Fibroblast of gingiva (primary cell): ENCODE measurements around the gene NCOA3.

Source experiments
- DNase-seq: peaks from one replicate; pipeline ENCODE4 v3.0.0-alpha.2; 2011; ENCODE audit warnings: low read depth

NCOA3 gene

GRCh38 chr20:47680804-47681529, 179.3 kb downstream of the NCOA3 start:
- DNase-seq = no peak

DNA sequence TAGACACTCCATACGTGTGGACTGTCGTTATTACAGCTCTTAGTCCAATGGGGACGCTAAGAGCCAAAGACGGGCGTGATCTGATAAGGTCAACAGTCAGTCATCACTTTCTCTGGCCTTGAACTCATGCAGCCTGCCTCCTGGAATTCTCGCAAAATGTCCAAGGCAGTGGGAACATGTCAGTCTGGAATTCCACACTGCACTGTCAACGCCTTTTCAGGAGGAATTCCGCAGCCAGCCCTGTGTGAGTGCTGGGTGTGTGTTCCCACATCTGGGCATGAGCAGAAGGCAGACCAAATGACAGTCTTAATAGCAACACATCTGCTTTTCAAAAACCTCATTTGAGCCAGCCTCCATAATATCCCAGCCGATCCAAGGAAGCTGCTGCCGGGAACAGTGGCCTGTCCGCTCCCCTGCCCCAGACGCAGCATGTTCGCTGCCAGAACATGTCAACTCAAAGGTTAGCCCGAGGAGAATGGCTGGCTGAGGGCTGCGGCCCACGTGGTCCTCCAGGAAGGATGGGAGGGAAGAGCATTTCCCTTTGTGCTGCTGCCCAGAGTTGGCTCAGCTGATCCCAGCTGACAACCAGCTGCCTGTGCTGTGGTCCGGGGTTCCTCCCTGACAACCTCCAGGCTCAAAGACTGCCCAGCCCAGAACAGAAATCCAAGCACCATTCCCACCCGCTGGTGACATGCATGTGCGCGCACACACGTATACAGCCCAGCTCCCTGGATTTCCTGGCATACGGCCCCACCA, 180.5 kb downstream of the NCOA3 start:
- no peak for DNase-seq

- DNase-seq = no peak
Observed at GRCh38 chr20:47682916-47683315, 181.2 kb downstream of the NCOA3 start.

DNA sequence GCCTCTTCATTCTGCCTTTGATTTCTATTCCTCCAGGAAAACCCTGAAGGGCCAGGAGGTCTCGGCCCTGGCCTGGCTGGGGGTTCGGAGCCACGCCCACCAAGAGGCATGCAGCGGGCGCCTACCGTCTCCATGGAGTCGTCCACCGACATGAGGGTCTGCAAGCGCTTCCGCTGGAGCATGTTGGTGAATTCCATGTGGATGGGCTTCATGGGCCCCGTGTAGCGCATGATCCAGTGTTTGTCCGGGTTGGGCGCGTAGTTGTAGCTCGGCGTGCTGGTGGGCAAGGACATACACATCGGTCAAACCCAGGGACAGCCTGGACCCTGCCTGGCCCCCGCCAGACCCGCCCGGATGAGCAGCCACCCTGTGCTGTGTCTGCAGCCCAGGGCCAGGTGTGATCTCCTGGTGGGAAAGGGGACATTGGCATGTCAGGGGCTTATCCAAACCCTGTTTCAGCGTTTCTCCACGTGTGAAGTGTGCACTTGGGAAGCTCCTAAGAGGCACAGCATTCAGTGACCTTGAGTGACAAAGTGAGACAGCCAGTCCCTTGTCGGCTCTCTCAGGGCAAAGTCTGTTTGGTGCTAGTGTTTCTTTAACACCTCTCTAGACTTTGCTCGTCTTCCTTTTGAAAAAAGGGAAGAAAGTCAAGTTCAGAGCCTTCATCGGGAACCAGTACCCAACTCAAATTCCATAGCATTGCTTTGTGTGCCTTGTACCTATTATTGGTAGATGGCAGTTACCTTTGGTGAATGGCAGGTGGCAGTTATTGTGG, 182.8 kb downstream of the NCOA3 start:
- no peak for DNase-seq

- peak; percentile 65 for DNase-seq
Observed at GRCh38 chr20:47686545-47686944, 184.9 kb downstream of the NCOA3 start.

DNA sequence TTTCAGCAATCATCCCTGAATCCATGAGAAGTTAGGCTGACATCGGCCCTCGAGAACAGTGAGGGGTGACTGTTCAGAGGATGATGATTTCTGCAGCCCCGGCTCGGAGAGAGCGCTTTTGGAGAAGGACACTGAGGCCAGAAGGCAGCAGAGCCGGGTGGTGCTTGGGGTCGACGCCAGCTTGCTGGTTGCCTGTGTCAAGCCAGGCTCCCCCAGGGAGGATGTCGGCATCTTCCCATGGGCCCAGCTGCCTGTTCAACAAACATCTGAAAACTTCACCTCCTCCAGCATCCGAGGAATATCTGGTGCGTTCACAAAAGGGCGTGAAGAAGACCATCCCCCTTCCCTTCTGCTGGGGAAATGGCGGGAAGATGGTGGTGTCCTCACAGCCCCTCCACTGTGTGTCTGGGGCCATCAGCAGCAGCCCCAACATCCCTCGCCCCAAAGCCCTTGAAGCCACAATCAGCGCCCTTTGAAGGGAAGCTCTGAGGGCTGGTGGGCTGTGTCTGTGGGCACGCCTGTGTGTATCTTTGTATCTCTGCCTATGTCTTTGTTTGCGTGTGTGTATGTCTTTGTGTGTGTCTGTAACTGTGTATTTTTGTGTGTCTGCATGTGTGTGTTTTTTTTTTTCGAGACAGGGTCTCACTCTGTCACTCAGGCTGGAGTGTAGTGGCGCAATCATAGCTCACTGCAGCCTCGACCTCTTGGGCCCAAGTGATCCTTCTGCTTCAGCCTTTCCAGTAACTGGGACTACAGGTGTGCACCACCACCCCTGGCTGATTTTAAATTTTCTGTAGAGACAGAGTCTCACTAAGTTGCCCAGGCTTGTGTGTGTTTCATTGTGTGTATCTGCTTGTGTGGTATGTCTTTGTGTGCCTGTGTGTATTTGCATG, 185.7 kb downstream of the NCOA3 start:
- DNase-seq = no peak

- DNase-seq = no peak
Observed at GRCh38 chr20:47688385-47689381, 187.0 kb downstream of the NCOA3 start.

- no peak for DNase-seq
Observed at GRCh38 chr20:47689731-47690130, 188.0 kb downstream of the NCOA3 start.

- peak; percentile 31 for DNase-seq
Observed at GRCh38 chr20:47691625-47692024, 189.9 kb downstream of the NCOA3 start.

DNA sequence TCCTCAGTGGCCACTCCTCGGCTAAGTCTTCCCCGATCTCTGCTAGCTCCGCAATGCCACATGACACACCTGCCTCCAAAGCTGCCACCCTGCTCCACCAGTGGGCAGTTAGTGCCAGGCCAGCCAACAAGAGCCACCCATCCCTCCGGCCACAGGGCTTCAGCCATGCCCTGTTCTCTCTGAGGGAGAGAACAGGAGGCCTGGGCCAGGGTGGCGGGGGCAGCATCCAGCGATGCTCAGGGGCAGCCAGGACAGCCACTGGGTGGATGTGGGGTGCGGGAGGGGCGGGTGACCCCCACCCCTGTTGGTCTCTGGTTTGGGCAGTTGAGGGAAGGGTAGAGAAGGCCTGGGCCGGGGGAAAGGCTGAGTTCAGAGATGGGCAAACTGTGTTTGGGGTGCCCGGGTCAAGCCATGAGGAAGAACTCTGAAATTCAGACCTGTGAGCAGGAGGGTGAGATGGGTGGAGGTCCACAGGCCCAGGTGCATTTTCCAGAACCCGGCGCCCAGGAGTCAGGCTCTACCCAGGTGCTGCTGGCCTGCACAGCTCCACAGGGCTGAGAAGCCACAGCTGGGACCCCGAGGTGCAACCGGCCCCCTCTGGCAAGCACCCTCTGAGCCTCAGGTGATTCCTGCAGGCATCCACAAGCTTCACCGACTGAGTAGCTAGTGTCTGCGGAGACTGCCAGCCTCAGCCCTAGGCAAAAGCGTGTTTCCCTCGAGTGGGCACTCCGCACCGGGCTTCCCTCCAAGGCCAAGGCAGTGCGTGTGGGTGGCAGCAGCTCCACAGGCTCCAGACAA, 192.5 kb downstream of the NCOA3 start:
- no peak for DNase-seq

- no peak for DNase-seq
Observed at GRCh38 chr20:47696856-47697255, 195.2 kb downstream of the NCOA3 start.

DNA sequence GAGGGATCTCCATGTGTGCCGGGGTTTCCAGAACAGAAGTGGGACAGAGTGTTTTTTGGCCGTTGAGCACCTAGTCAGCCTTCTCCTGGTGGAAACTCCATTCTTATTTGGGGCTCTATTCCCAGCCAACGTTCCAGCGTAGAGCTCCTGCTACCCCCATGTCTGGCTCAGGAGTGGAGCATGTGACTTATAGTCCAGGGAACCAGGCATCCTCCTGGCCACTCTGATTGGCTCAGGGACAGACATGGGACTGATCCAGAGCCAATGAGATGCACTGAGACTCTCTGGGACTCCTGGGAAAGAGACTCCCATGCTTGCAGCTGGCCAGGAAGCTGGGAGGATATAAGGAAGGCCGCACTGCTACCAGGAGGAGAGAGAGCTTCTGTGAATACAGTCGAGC, 196.5 kb downstream of the NCOA3 start:
- no peak for DNase-seq

- DNase-seq = no peak
Observed at GRCh38 chr20:47699818-47700217, 198.1 kb downstream of the NCOA3 start.

- DNase-seq = no peak
Observed at GRCh38 chr20:47700327-47700726, 198.6 kb downstream of the NCOA3 start.

- DNase-seq = no peak
Observed at GRCh38 chr20:47701612-47702011, 199.9 kb downstream of the NCOA3 start.

GRCh38 chr20:47703748-47704147, 202.1 kb downstream of the NCOA3 start:
- no peak for DNase-seq

DNA sequence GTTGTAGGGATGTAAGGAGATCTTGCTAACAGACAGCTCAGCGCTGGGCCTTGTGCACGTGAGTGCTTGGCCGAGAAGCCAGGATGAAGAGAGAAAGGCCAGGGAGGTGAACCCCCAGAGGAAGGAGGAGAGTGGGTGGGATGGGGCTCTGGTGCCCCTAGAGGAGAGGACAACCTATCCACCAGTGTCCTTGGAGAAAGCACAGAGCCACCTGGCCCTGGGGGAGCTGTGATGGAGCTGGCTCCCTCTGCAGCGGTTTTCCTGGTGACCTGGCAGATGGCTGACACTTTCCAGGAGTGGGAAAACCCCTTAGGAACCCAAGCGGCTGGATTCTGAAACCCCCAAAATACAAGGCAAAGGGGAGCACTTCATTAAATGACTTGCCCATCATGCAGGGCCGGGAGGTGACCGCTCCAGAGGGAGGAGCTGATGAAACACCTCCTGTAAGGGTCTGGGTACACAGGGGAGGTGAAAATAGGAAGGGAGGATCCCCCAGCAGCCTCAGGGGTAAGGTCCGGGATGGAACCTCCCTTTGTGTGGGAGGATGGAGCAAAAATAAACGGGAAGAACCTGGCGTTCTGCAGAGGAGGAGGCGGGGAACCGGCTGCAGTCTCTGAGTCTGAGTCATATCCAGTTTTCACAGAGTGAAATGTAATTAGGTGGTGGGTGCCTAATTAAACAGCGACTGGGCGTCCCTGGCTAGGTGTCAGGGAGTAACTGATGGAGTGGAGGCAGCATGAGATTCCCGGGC, 203.2 kb downstream of the NCOA3 start:
- no peak for DNase-seq

- DNase-seq = no peak
Observed at GRCh38 chr20:47705497-47705856, 203.8 kb downstream of the NCOA3 start.

DNA sequence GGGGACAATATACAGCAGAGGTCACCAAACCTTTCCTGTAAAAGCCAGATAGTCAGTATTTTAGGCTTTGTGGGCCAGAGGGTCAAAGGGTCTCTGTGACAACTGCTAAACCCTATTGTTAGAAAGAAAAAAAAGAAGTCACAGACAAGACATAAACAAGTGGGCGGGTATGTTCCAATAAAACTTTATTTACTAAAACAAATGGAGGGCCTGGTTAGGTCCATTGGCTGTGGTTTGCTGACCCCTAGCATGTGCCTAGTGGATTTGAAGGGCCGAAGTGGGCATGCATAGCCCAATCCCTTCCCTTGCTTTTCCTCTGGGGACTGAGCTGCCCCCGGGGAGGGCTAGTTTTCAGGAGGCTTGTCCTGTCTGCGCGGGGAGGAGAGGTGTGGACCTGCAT, 204.7 kb downstream of the NCOA3 start:
- no peak for DNase-seq
